Upper lobe of left lung (tissue), 4 donors: ENCODE measurements around the gene TOMM7.

Experiments used
- EP300 ChIP-seq, 4 donors: sonication (generic); formaldehyde crosslinking; IDR thresholded peaks; one replicate each; pipeline ENCODE4 v1.5.1; 2017; ENCODE audit warnings: antibody characterized with exemption in 4 of 4, control low read depth in 2 of 4
- POLR2A ChIP-seq, 4 donors: fragments of 450-650 bp; IDR thresholded peaks; one replicate each; pipeline ENCODE4 v1.5.1; 2016 to 2017; ENCODE audit warnings: antibody characterized with exemption in 4 of 4, mild to moderate bottlenecking in 2 of 4
- TF ChIP-seq, protein P1 (sequence below), 6 experiments: fragments of 450-650 bp in 4 of 6; fragments of 200-600 bp in 2 of 6; sonication (generic) in 2 of 6; IDR thresholded peaks; one replicate each; pipeline ENCODE4 v1.5.1; 2016 to 2019; ENCODE audit warnings: antibody characterized with exemption in 6 of 6

DNA sequence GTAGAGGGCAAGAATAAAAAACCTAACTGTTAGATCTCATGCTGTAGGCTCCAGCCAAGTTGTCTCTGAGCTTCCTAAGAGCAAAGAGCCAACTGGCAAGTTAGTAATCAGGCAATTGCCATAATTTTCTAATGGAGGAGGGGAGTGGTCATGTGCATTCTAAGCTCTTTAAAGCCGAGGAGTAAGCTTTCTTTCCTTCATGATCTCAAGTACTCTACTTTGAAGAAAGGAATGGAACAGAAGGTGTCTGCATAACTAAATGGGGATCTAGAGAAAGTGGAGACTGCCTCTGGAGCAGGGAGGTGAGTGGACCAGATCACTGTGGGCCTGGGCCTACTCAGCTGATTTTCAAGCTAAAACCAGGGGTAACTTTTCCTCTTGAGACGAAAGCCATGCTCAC is 37.7 kb upstream of the TOMM7 start:
- TF ChIP-seq, protein P1, sequence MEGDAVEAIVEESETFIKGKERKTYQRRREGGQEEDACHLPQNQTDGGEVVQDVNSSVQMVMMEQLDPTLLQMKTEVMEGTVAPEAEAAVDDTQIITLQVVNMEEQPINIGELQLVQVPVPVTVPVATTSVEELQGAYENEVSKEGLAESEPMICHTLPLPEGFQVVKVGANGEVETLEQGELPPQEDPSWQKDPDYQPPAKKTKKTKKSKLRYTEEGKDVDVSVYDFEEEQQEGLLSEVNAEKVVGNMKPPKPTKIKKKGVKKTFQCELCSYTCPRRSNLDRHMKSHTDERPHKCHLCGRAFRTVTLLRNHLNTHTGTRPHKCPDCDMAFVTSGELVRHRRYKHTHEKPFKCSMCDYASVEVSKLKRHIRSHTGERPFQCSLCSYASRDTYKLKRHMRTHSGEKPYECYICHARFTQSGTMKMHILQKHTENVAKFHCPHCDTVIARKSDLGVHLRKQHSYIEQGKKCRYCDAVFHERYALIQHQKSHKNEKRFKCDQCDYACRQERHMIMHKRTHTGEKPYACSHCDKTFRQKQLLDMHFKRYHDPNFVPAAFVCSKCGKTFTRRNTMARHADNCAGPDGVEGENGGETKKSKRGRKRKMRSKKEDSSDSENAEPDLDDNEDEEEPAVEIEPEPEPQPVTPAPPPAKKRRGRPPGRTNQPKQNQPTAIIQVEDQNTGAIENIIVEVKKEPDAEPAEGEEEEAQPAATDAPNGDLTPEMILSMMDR (IDR thresholded peaks at IDR 0.05) = no peak
- TF ChIP-seq EP300 (IDR thresholded peaks at IDR 0.05) = no peak
- no peak for TF ChIP-seq POLR2A (IDR thresholded peaks at IDR 0.05)
